IPS-15b (cell line): Measurements from ENCODE around the gene STBD1.

Experiments
- H3K27me3 ChIP-seq: one replicate; pipeline ENCODE4 v1.6.1; 2013; ENCODE audit warnings: low read length; ENCODE audit not compliant: control insufficient read depth, insufficient read depth
- H3K36me3 ChIP-seq: one replicate; pipeline ENCODE4 v1.6.1; 2013; ENCODE audit warnings: low read length; ENCODE audit not compliant: control insufficient read depth, insufficient read depth
- H3K4me1 ChIP-seq: one replicate; pipeline ENCODE4 v1.6.1; 2013; ENCODE audit warnings: mild to moderate bottlenecking, low read length; ENCODE audit not compliant: control insufficient read depth, insufficient read depth
- H3K4me3 ChIP-seq: one replicate; pipeline ENCODE4 v1.5.1; 2013; ENCODE audit warnings: low read depth, low read length
- H3K9ac ChIP-seq: one replicate; pipeline ENCODE4 v1.6.1; 2013; ENCODE audit warnings: low read depth, mild to moderate bottlenecking, low read length
- H3K9me3 ChIP-seq: one replicate; pipeline ENCODE4 v1.6.1; 2013; ENCODE audit warnings: mild to moderate bottlenecking, low read length; ENCODE audit not compliant: control insufficient read depth, insufficient read depth

The STBD1 gene

GRCh38 chr4:76292730-76293129, 13.8 kb upstream of the STBD1 start:
- Histone ChIP-seq H3K9me3 (no peaks in the 10 kb centered on the region), H3K4me3 (no peak overlapping the region), H3K9ac (no peak overlapping the region), H3K27me3 (no peaks in the 10 kb centered on the region), H3K36me3 (no peaks in the 10 kb centered on the region), H3K4me1 (no peaks in the 10 kb centered on the region)

DNA sequence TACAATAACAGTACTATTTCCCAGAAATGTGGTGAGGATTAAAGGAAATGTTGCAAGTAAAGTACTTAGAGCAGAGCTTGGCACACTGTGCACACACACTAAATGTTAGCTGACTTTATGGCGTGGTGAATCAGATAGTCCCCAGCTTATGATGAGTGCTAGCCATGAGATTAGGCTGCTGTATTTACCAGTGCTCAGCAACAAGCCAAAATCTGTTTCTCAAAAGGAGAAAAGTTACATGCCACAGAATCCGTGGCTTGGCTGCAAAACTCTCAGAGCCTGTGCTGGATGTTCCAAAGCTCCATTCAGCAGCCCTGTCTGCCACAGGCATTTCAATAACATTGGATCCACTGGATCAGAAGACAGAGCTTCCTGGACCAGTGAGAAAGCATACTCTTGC, 12.8 kb upstream of the STBD1 start:
- Histone ChIP-seq H3K9me3 (no peaks in the 10 kb centered on the region), H3K36me3 (no peaks in the 10 kb centered on the region), H3K4me3 (no peak overlapping the region), H3K4me1 (no peaks in the 10 kb centered on the region), H3K27me3 (no peaks in the 10 kb centered on the region), H3K9ac (no peak overlapping the region)

DNA sequence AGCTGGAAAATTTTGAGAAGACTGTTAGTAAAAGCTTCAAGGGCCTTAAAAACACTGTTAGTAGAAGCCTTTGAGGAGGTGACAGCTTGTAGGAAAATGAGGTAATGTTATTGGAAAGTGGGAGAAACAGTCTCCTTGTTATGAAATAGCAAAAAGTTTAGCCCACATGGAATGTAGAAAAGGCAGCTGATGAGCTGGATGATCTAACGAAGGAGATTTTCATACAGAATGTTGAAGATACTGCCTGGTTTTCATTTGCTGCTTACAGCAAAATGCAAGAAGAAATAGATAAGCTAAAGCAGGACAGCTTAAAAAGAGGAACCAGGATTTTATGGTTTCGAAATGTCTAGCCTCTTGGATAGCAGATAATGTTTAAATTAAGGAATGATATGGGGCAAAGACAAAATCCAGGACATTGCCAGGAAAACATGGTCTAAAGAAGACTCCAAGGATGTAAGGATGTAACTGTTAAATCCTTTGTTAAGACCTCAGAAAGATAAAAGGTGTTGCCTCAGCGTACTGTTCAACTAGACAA, 10.2 kb upstream of the STBD1 start:
- Histone ChIP-seq H3K4me1 (no peaks in the 10 kb centered on the region), H3K27me3 (no peaks in the 10 kb centered on the region), H3K9me3 (no peaks in the 10 kb centered on the region), H3K36me3 (no peaks in the 10 kb centered on the region), H3K9ac (no peak overlapping the region), H3K4me3 (no peak overlapping the region)

DNA sequence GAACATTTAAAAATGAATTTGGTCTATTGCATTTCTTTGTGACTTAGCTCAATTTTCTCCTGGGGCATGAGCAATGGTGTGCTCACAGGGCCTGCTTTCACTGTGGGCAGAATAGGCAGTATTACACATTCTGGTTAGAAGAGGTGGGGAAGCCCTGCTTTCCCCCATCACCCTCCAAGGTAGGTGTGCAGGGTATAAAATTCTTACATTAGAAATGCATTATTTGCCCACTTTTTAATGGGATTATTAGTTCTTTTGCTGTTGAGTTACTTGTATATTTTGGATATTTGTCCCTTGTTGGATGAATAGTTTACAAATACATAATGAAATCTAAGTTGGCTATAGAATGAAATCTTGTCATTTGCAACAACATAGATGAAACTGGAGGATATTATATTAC, 8.3 kb upstream of the STBD1 start:
- Histone ChIP-seq H3K36me3 (no peaks in the 10 kb centered on the region), H3K4me1 (no peaks in the 10 kb centered on the region), H3K4me3 (no peak overlapping the region), H3K9me3 (no peaks in the 10 kb centered on the region), H3K9ac (no peak overlapping the region), H3K27me3 (no peaks in the 10 kb centered on the region)

- Histone ChIP-seq H3K4me3 (no peak overlapping the region), H3K27me3 (peaks cover 5% of the 10 kb centered on the region), H3K36me3 (no peaks in the 10 kb centered on the region), H3K9ac (no peak overlapping the region), H3K9me3 (no peaks in the 10 kb centered on the region), H3K4me1 (no peaks in the 10 kb centered on the region)
Observed at GRCh38 chr4:76300012-76300411, 6.5 kb upstream of the STBD1 start.

DNA sequence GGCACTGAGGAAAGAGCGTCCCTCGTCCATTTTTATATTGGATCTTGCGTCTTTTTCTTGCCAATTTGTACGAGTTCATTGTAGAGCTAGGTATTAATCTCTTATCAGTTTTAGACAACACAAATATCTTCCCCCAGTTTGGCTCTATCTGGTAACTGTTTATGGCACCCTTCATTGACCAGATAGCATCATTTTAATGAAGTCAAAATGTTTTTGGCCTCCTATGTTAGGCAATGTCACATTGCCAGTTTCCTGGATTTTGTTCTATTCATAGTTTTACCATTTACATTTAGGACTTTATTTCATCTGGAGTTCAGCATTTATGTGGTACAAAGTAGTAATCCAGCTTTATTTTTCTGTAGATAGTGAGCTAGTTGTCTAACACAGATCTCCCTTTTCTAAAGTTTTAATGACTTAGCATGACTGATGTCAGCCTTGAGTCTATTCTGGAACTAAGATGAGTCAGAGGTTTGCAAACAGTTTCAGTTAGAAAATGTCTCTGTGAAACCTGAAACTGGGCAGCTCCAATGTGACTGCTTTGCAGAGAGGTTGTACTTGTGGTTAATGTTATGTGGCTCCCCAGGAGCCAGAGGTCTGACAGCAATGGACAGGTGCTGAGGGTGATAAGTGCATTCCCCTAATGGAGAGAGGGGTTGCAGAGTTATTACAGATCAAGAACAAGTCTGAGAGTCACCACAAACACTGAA, 5.3 kb upstream of the STBD1 start:
- no peaks in the 10 kb centered on the region for H3K9me3 ChIP-seq
- H3K4me1 ChIP-seq, result no peaks in the 10 kb centered on the region
- no peak overlapping the region for H3K9ac ChIP-seq
- H3K27me3 ChIP-seq, result peaks cover 15% of the 10 kb centered on the region
- no peaks in the 10 kb centered on the region for H3K36me3 ChIP-seq
- no peak overlapping the region for H3K4me3 ChIP-seq

GRCh38 chr4:76301775-76302162, 4.8 kb upstream of the STBD1 start:
- no peak overlapping the region for H3K9ac ChIP-seq
- no peak overlapping the region for H3K4me3 ChIP-seq
- H3K36me3 ChIP-seq, result no peaks in the 10 kb centered on the region
- peaks cover 15% of the 10 kb centered on the region for H3K27me3 ChIP-seq
- no peaks in the 10 kb centered on the region for H3K4me1 ChIP-seq
- no peaks in the 10 kb centered on the region for H3K9me3 ChIP-seq

DNA sequence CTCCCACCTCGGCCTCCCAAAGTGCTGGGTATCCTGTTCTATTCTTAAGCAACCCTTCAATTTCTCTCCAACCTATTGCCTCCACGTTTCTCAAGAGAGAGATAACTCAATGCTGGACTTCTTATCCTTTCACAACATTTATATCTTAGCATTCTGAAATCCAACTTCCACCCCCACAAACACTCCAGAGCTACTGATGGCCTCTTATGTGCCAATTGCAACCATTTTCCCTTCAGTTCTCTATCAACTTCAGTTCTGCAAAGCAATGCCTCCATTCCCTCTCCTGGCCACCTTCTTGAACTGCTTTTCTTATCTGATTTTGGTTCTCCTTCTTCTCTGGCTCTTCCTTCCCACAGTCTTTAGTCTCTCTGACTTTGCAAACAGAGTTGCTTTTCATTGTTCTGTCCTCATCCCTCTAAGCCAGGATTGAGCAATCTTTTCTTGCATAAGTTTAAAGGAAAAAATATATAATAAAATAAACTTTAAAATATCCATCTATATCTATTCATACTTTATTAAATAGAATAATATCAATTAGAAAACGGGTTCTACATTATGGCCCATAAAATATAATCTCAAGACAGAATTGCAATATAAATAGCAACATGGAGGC, 3.6 kb upstream of the STBD1 start:
- Histone ChIP-seq H3K9ac (no peak overlapping the region), H3K36me3 (no peaks in the 10 kb centered on the region), H3K27me3 (peaks cover 15% of the 10 kb centered on the region), H3K9me3 (no peaks in the 10 kb centered on the region), H3K4me3 (no peak overlapping the region), H3K4me1 (no peaks in the 10 kb centered on the region)

- Histone ChIP-seq H3K36me3 (no peaks in the 10 kb centered on the region), H3K9me3 (no peaks in the 10 kb centered on the region), H3K4me3 (no peak overlapping the region), H3K4me1 (no peaks in the 10 kb centered on the region), H3K9ac (no peak overlapping the region), H3K27me3 (peaks cover 15% of the 10 kb centered on the region)
Observed at GRCh38 chr4:76305033-76305687, 1.4 kb upstream of the STBD1 start.

- peak overlapping the region; percentile 93 for H3K4me3 ChIP-seq
- peak overlapping the region; percentile 80 for H3K9ac ChIP-seq
Observed at GRCh38 chr4:76306882-76307659, 538 bp downstream of the STBD1 start.

GRCh38 chr4:76307660-76308014, 1.1 kb downstream of the STBD1 start:
- no peaks in the 10 kb centered on the region for H3K4me1 ChIP-seq
- H3K9ac ChIP-seq, result no peak overlapping the region
- no peaks in the 10 kb centered on the region for H3K36me3 ChIP-seq
- H3K27me3 ChIP-seq, result peaks cover 15% of the 10 kb centered on the region
- H3K4me3 ChIP-seq, result peak overlapping the region; percentile 93
- H3K9me3 ChIP-seq, result no peaks in the 10 kb centered on the region

More at GRCh38 chr4:76306882-76307659, 538 bp downstream of the STBD1 start:
- Histone ChIP-seq H3K9me3 (no peaks in the 10 kb centered on the region), H3K27me3 (peaks cover 15% of the 10 kb centered on the region), H3K36me3 (no peaks in the 10 kb centered on the region), H3K4me1 (no peaks in the 10 kb centered on the region)
